PFSK-1 (cell line): ENCODE results near the gene PTPN11.

Source experiments
- FOXP2 ChIP-seq: optimal IDR thresholded peaks from 2 replicates; pipeline ENCODE3; 2011; ENCODE audit warnings: borderline replicate concordance, control low read depth, inconsistent platforms; ENCODE audit not compliant: insufficient read depth; ENCODE audit errors: extremely low read length, extremely low read depth
- POLR2AphosphoS5 ChIP-seq: IDR thresholded peaks from 2 replicates; pipeline ENCODE4 v1.6.1; 2012; ENCODE audit warnings: low read depth, mild to moderate bottlenecking, control low read depth, low read length, moderate library complexity
- REST ChIP-seq, 2 experiments: IDR thresholded peaks; 2 replicates each; pipeline versions ENCODE4 v1.6.1 to v1.8.0; 2011 to 2012; ENCODE audit warnings: low read depth in 2 of 2, low read length in 2 of 2, control low read depth in 1 of 2, inconsistent platforms in 1 of 2, mild to moderate bottlenecking in 1 of 2, moderate library complexity in 1 of 2; ENCODE audit not compliant: insufficient read depth in 1 of 2
- SIN3A ChIP-seq: IDR thresholded peaks from 2 replicates; pipeline ENCODE4 v1.6.1; 2012; ENCODE audit warnings: mild to moderate bottlenecking, low read length, moderate library complexity, borderline replicate concordance; ENCODE audit not compliant: insufficient read depth
- TAF1 ChIP-seq: IDR thresholded peaks from 2 replicates; pipeline ENCODE4 v1.6.1; 2012; ENCODE audit warnings: low read length, control low read depth, borderline replicate concordance; ENCODE audit not compliant: insufficient read depth

Gene PTPN11

DNA sequence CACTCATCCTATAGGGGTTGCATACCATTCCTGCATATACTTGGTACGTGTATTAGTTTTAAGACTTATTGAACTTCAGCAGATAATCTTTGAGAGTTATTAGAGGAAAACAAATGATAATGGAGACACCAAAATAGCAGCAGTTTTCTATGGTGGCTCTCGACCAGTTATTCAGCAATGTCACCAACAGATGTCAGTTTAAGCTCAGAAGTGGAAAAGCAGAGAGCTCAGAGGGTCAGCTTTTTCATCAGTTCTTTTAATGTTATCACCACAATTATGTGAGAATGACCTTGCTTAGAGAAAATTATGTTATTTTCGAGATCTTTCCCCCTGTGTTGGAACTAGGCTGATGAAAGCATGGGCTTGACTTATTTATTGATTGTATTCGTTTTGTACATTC is 32.0 kb downstream of the PTPN11 start:
- TF ChIP-seq SIN3A (no peak), REST (IDR thresholded peaks at IDR 0.05; ENCODE audit: insufficient read depth in 1 of 2, low read depth in 2 of 2, low read length in 2 of 2) (no peak), TAF1 (no peak), FOXP2 (no peak), POLR2AphosphoS5 (no peak)

DNA sequence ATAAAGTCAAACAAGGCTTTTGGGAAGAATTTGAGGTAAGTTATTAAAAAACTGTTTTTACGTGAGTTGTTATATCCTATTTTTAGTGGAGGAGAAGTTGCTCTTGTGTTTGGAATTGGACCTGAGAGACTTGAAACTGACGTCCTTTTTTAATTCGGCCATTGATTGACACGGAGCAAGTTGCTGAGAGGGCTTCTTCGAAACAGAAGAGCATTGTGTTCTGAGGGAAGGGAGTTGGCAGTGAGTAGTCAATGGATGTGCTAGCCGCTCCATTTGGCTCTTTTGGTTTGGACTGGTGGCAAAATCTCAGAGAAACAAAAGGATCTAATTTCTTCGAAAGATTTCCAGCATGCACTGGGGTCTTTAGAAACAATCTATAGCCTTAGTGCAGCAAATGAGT is 37.3 kb downstream of the PTPN11 start:
- TF ChIP-seq FOXP2 (no peak), TAF1 (no peak), REST (IDR thresholded peaks at IDR 0.05; ENCODE audit: insufficient read depth in 1 of 2, low read depth in 2 of 2, low read length in 2 of 2) (no peak), POLR2AphosphoS5 (no peak), SIN3A (no peak)

DNA sequence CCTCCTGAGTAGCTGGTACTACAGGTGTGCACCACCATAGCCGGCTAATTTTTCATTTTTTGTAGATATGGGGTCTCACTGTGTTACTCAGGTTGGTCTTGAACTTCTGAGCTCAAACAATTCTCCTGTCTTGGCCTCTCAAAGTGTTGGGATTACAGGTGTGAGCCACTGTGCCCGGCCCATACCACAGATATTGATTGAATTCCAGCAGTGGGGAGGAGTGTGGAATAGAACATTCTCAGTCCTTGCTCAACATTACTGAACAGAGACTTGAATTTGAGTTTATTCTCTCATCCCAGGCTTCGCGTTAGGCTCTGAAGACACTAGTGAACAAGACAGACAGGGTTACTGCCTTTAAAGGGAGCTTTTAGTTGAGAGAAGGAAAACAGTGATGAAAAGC is 39.6 kb downstream of the PTPN11 start:
- TF ChIP-seq TAF1 = no peak
- no peak for TF ChIP-seq SIN3A
- TF ChIP-seq FOXP2 = no peak
- no peak for TF ChIP-seq POLR2AphosphoS5
- TF ChIP-seq REST (IDR thresholded peaks at IDR 0.05; ENCODE audit: insufficient read depth in 1 of 2, low read depth in 2 of 2, low read length in 2 of 2) = no peak

DNA sequence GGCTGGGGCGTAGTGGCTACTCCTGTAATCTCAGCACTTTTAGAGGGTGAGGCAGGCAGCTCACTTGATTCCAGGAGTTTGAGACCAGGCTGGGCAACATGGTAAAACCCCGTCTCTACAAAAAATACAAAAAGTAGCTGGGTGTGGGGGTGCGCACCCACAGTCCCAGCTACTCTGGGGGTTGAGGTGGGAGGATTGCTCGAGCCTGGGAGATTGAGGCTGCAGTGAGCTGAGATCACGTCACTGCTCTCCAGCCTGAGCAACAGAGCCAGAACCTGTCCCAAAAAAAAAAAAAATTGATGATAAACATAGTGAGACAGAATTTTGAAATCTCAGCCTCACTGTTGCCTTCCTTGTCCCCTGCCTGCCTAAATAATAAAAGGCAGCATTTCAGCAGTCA is 40.0 kb downstream of the PTPN11 start:
- TF ChIP-seq POLR2AphosphoS5 = no peak
- TF ChIP-seq FOXP2 = no peak
- TF ChIP-seq REST (IDR thresholded peaks at IDR 0.05; ENCODE audit: insufficient read depth in 1 of 2, low read depth in 2 of 2, low read length in 2 of 2) = no peak
- TF ChIP-seq TAF1 = no peak
- no peak for TF ChIP-seq SIN3A

DNA sequence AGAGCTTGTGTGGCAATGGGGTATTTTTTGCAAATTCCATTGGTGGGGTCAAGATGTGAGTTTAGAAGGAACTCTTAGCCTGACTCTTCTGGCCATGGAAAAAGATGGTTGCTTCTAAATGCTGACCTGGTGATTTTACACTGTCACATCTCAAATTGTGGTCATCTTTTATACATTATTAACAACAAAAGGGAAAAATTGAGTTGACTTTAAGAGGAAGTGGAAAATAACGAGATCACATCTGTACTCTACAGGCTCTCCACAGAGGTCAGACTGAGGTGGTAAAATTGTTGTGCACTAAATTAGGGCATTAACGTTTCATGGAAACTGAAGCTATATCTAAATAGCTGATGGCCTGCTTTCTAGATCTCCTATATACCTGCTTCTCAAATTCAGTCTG is 44.7 kb downstream of the PTPN11 start:
- TF ChIP-seq TAF1 (no peak), SIN3A (no peak), FOXP2 (no peak), REST (IDR thresholded peaks at IDR 0.05; ENCODE audit: insufficient read depth in 1 of 2, low read depth in 2 of 2, low read length in 2 of 2) (no peak), POLR2AphosphoS5 (no peak)
